Dedifferentiated amniotic fluid mesenchymal stem cell (primary cell): ENCODE results near the gene ADGRG3.

Experiments used
- DNase-seq: peaks from one replicate; pipeline ENCODE4 v3.0.0-alpha.2; 2016; ENCODE audit errors: extremely low spot score

Gene ADGRG3

DNA sequence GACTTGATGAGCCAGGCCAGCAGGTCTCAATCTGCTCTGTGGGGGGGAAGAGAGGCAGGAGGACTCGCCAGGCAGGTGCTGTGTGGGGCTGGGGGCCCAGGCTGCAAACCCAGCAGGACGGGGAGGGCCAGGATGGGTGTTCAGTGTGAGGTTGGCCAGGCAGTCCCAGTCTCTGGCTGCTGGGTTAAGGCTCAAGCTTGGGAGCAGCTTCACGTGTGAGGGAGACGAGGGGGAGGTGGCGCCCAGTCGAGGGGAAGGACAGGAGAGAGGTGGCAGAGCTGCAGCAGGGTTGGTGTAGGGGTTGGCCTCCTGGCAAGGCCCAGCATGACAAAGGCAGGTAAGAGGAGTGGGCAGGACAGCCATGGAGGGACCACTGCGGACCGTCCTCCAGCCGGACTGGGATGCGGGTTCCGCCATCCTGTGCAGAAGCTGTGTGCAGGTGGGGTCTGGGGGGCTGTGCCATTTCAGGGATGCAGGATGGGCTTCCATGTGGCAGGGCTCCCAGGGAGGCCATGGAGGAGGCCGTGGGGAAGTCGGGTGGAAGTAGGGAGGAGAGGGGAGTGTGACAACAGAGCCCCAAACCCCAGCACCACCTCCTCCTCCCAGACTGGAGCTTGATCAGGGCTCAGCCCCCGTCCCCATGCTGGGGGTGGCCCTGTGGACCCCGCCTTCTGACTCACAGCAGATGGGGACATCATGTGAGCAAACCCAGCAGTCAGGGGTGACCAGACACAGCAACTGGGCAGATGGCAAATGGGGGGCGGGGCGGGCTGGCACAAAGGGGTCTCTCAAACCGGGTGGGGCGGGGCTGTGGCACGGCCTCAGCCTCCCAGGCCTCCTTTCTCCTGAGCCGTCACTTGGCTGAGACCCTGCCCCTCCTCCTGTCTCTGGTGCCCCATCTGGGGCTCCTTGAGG lies 36.9 kb upstream of the ADGRG3 start:
- DNase-seq, result no peak

GRCh38 chr16:57632568-57632967 lies 35.5 kb upstream of the ADGRG3 start:
- DNase-seq, result no peak

- no peak for DNase-seq
These were observed 34.6 kb upstream of the ADGRG3 start for GRCh38 chr16:57633383-57634064.

GRCh38 chr16:57634171-57634570 lies 33.9 kb upstream of the ADGRG3 start:
- no peak for DNase-seq

DNA sequence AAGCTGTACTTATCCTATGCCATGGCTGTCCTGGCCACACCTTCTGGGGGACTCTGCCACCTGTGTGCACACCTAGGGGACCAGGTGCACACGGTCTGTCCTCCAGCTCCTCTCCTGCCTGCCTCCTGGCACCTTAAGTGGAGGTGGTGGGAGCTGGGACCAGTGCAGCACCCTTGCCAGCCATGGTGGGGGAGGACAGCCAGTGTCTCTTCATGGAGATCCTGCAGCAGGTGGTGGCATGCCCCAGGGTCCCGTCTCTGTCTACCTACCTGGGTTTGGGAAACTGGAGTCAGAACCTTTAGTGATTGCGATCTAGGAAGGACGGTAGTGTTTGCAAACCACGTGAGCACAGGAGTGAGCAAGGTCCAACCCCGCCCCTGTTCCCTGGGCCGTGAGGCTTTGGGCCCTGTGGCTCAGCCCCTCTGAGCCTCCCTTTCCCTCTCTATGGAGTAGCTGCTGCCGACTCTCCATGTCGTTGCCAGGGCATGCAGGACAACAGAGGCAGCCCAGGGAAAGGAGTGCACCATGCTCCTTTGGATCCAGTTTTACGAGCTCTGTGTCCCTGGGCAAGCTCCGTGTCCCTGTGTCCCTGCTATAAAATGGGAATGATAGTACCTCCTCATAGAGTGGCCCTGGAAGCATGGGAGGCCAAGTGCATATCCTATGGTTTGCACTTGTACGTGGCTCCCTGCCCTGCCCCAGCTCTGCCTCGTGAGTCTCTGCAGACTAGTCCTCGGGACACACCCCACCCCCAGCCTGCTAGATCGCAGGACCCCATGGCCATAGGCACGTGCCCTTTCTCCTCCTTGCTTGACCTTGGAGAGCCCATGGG lies 32.6 kb upstream of the ADGRG3 start:
- DNase-seq, result no peak

DNA sequence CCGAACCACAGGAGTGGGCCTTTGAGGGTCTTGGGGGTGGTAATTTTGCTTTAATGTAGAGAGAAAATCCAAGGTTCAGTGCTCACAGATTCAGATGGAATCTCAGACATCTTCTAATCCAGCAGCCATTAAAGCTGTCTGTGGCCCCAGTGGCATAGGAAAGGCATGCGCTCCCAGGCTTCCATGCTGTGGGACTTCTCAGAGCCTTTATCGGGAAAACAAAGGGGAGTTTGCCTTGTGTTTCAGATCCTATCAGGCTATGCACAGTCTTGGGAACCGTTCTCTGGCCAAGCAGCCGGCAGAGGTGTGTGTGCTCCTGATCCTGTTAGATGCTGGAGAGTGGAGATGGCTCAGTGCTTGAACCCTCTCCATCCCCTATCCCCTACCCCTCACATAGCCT lies 31.9 kb upstream of the ADGRG3 start:
- DNase-seq, result no peak

- DNase-seq, result no peak
These were observed 31.1 kb upstream of the ADGRG3 start for GRCh38 chr16:57637020-57637419.

DNA sequence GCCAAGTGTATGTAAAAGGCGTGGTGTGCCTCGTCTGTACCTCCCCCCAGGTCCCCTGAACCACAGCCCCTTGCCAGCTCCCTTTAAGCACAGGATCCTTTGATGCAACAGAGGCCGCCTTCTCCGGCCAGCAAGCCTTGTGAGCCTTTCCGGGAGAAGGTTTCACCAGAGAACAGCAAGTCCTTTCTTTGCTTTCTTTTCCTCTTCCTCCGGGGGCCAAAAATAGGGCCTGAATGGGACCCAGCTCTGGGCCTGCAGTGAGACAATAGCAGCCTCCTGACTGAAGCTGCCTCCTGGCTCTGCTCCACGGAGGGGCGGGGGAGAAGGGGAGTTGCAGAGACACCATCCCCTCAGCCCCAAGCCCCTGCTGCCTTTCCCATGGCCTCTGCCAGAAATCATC lies 30.7 kb upstream of the ADGRG3 start:
- DNase-seq, result no peak

GRCh38 chr16:57637965-57638364 lies 30.1 kb upstream of the ADGRG3 start:
- DNase-seq, result no peak

- DNase-seq, result no peak
These were observed 29.7 kb upstream of the ADGRG3 start for GRCh38 chr16:57638381-57638780.

GRCh38 chr16:57639172-57639887 lies 28.8 kb upstream of the ADGRG3 start:
- no peak for DNase-seq

DNA sequence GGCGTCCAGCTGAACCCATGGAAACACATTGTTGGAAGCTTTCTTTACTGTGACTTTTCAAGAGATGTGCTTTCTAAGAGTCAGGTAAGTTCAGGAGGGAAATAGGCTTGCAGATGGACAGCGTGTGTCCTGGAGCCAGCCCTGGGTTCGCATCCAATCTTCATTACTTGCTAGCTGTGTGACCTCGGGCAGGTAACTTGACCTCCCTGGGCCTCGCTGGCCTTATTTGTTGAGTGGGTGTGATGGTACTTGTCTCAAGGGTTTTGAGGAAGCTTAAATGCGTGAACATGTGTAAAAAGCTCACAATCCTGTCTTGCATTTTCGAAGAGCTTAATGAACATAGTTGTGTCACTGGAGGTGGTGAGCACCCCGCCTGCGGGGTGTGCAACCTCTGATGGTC lies 27.9 kb upstream of the ADGRG3 start:
- no peak for DNase-seq

GRCh38 chr16:57640612-57641011 lies 27.5 kb upstream of the ADGRG3 start:
- no peak for DNase-seq

GRCh38 chr16:57642160-57643135 lies 25.7 kb upstream of the ADGRG3 start:
- no peak for DNase-seq

- DNase-seq, result peak; percentile 21
These were observed 24.8 kb upstream of the ADGRG3 start for GRCh38 chr16:57643147-57643874.

GRCh38 chr16:57643910-57644309 lies 24.2 kb upstream of the ADGRG3 start:
- no peak for DNase-seq

GRCh38 chr16:57644383-57645014 lies 23.6 kb upstream of the ADGRG3 start:
- DNase-seq, result no peak

GRCh38 chr16:57645169-57645568 lies 22.9 kb upstream of the ADGRG3 start:
- DNase-seq, result no peak

DNA sequence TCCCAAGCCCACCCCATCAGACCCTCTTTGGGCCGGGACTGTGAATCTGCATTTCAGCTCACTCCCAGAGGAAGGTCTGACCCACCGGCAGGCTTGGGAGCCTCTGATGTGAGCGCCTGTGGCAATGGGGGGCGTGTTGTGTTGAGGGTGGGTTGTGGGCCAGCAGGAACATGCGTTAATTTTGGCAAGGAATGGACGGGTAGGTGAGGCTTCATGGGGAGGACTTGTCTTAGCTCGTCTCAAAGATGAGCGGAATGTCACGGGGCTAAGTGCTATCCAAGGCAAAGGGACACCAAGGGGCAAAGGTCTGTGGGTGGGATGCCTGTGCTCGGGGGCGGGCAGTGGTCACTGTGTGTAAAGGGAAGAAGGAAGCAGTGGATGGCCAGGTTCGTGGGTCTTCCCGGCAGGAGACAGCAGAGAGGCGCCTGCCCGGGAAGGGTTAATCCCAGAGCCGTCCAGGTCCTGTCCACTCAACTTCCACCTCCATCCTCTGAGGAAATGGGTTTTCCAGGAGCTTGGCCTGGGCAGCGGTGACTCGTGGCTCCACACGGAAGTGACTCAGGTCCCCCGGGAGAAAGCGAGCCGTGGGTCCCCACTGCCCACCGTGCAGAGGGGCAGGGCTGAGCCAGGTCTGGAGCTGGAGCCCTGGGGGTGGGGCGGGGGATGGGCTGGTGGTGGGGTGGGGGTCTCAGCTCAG lies 22.3 kb upstream of the ADGRG3 start:
- no peak for DNase-seq
